Neural cell (in vitro differentiated cells): ENCODE data around the gene PODXL2.

Source experiments
- CTCF ChIP-seq: fragments of 450-650 bp; IDR thresholded peaks from 2 replicates; pipeline ENCODE4 v1.5.1; 2014; ENCODE audit warnings: antibody characterized with exemption, mild to moderate bottlenecking, moderate library complexity; ENCODE audit not compliant: poor library complexity, severe bottlenecking
- EP300 ChIP-seq: fragments of 450-650 bp; conservative IDR thresholded peaks from 2 replicates; pipeline ENCODE4 v1.6.1; 2014; ENCODE audit warnings: antibody characterized with exemption, mild to moderate bottlenecking, moderate library complexity; ENCODE audit not compliant: poor library complexity, severe bottlenecking
- REST ChIP-seq: IDR thresholded peaks from 2 replicates; pipeline ENCODE4 v1.6.1; 2012; ENCODE audit warnings: borderline replicate concordance

GRCh38 chr3:127651516-127652172, 22.7 kb downstream of the PODXL2 start:
- TF ChIP-seq CTCF (no peak), EP300 (no peak), REST (no peak)
